Measurements from ENCODE around the gene ABHD1. TPM values are rescaled to one million over a fixed set of nuclear protein-coding genes. Genes with fewer than 3 reads are reported as not detected.

Gene ABHD1
- total and polyA plus RNA-seq, 8 donors = 0.69 to 1.3 (median 1.0) TPM; not detected in 2

GRCh38 chr2:27147935-27148334, 24.3 kb downstream of the ABHD1 start:
- no peaks in the 10 kb centered on the region for H3K27me3 ChIP-seq
- intact Hi-C loops (cut with DNase I) = no loop called here
- no peak overlapping the region for H3K27ac ChIP-seq
- ATAC-seq = no peak
- H3K4me3 ChIP-seq = no peak overlapping the region
- TF ChIP-seq, protein P1, sequence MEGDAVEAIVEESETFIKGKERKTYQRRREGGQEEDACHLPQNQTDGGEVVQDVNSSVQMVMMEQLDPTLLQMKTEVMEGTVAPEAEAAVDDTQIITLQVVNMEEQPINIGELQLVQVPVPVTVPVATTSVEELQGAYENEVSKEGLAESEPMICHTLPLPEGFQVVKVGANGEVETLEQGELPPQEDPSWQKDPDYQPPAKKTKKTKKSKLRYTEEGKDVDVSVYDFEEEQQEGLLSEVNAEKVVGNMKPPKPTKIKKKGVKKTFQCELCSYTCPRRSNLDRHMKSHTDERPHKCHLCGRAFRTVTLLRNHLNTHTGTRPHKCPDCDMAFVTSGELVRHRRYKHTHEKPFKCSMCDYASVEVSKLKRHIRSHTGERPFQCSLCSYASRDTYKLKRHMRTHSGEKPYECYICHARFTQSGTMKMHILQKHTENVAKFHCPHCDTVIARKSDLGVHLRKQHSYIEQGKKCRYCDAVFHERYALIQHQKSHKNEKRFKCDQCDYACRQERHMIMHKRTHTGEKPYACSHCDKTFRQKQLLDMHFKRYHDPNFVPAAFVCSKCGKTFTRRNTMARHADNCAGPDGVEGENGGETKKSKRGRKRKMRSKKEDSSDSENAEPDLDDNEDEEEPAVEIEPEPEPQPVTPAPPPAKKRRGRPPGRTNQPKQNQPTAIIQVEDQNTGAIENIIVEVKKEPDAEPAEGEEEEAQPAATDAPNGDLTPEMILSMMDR (IDR thresholded peaks at IDR 0.05) = no peak
- no peak for DNase-seq
- H3K9me3 ChIP-seq = no peaks in the 10 kb centered on the region
- no peaks in the 10 kb centered on the region for H3K4me1 ChIP-seq
- H3K36me3 ChIP-seq = no peaks in the 10 kb centered on the region

DNA sequence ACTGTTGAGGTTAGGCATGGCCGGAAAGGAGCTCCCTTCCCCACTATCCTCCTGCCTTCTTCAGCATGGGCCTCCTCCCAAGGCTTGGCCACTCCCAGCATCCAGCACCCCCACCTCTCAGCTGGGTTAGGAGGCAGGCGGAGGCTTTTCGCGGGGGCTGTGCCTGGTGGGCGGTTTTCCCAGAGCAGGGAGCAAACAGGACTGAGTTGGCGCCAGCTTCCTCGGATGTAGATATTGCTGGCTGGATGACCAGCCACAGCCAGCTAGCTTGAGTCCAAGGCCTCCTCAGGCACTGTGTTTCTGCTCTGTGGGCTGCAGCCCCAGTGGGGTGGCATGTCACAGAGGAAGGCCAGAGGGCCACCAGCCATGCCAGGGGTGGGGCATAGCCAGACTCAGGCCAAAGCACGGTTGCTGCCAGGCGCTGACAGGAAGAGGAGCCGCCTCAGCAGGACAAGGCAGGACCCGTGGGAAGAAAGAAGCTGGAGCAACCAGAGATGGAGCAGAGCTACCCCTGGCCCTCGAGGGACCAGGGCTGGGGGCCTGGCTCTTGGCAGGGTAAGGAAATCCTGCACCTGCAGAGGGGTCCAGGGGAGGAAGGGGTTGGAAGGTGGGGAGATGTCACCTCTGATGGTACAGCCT, 25.3 kb downstream of the ABHD1 start, which contains the start of gene TCF23:
Gene TCF23, plus strand, starts transcription at position 204 of the 639 bp plus-strand sequence. Its CDS starts 130 bp downstream, at position 334.
- ATAC-seq = peak; percentile 37
- H3K27me3 ChIP-seq = no peaks in the 10 kb centered on the region
- no peaks in the 10 kb centered on the region for H3K4me1 ChIP-seq
- no peaks in the 10 kb centered on the region for H3K9me3 ChIP-seq
- intact Hi-C loops (cut with DNase I) = no loop called here
- no peak within 1 kb of the TSS for H3K27ac ChIP-seq
- TF ChIP-seq, protein P1 (IDR thresholded peaks at IDR 0.05) = no peak
- H3K4me3 ChIP-seq = no peak within 1 kb of the TSS
- DNase-seq = no peak
- no peaks in the 10 kb centered on the region for H3K36me3 ChIP-seq

GRCh38 chr2:27149570-27150405, 26.2 kb downstream of the ABHD1 start:
- no peaks in the 10 kb centered on the region for H3K27me3 ChIP-seq
- ATAC-seq (no peak), DNase-seq (no peak)
- no peak overlapping the region for H3K4me3 ChIP-seq
- no peaks in the 10 kb centered on the region for H3K4me1 ChIP-seq
- TF ChIP-seq, protein P1 (IDR thresholded peaks at IDR 0.05) = no peak
- no peaks in the 10 kb centered on the region for H3K36me3 ChIP-seq
- intact Hi-C loops (cut with DNase I) = no loop called here
- no peak overlapping the region for H3K27ac ChIP-seq
- no peaks in the 10 kb centered on the region for H3K9me3 ChIP-seq

DNA sequence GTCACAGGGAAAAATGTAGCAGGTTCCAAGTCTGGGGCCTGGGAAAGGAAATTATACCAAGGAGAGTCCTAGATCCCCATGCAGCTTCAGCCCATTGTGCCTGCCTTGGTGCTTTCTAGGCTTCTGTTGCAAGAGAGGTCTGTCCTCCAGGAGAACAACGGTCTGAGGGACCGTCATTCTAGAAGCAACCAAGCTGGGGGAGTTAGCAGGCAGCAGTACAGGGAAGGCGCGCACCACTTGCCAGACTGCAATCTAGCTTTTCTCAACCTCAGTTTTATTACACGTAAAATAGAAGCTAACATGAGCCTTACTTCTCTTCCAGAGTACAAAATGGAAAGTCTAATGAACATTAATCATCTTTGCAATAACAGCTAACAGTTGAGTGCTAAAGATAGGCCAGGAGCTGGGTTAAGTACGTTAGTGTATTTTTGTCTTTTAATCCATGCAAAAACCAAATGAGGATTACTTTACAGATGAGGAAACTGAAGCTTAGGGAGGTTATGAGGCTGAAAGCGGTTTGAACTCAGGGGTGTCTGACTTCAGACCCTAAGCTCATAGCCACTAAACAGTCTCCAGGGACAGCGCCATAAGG, 27.1 kb downstream of the ABHD1 start:
- TF ChIP-seq, protein P1 (IDR thresholded peaks at IDR 0.05) = no peak
- ATAC-seq (no peak), DNase-seq (no peak)
- Histone ChIP-seq H3K9me3 (no peaks in the 10 kb centered on the region), H3K27ac (no peak overlapping the region), H3K4me3 (no peak overlapping the region), H3K4me1 (no peaks in the 10 kb centered on the region), H3K27me3 (no peaks in the 10 kb centered on the region), H3K36me3 (no peaks in the 10 kb centered on the region)
- intact Hi-C loops (cut with DNase I) = no loop called here
